NCI-H2227 (cell line): ENCODE results near the gene ARID2.

Source experiments
- DNase-seq: peaks from one replicate; lab custom pipeline; 2025; ENCODE audit not compliant: unreplicated experiment; lab: John Stamatoyannopoulos, UW

ARID2 gene

GRCh38 chr12:45760333-45760732, 30.8 kb downstream of the ARID2 start:
- DNase-seq = no peak

- peak; percentile 8 for DNase-seq
Measured at GRCh38 chr12:45762185-45763110, 32.9 kb downstream of the ARID2 start.

GRCh38 chr12:45763381-45763780, 33.9 kb downstream of the ARID2 start:
- no peak for DNase-seq

GRCh38 chr12:45768194-45768593, 38.7 kb downstream of the ARID2 start:
- DNase-seq = no peak

GRCh38 chr12:45773747-45774146, 44.2 kb downstream of the ARID2 start:
- DNase-seq = no peak

GRCh38 chr12:45774508-45775162, 45.1 kb downstream of the ARID2 start:
- no peak for DNase-seq

GRCh38 chr12:45775465-45775864, 46.0 kb downstream of the ARID2 start:
- DNase-seq = no peak

- DNase-seq = no peak
Measured at GRCh38 chr12:45775964-45776363, 46.5 kb downstream of the ARID2 start.

GRCh38 chr12:45779936-45780335, 50.4 kb downstream of the ARID2 start:
- DNase-seq = no peak

- no peak for DNase-seq
Measured at GRCh38 chr12:45781080-45781479, 51.6 kb downstream of the ARID2 start.

GRCh38 chr12:45785315-45785714, 55.8 kb downstream of the ARID2 start:
- DNase-seq = no peak

GRCh38 chr12:45789025-45789424, 59.5 kb downstream of the ARID2 start:
- DNase-seq = no peak

GRCh38 chr12:45794422-45794821, 64.9 kb downstream of the ARID2 start:
- peak; percentile 6 for DNase-seq

- DNase-seq = no peak
Measured at GRCh38 chr12:45801625-45802024, 72.1 kb downstream of the ARID2 start.

- no peak for DNase-seq
Measured at GRCh38 chr12:45803111-45803510, 73.6 kb downstream of the ARID2 start.

GRCh38 chr12:45816652-45817051, 87.1 kb downstream of the ARID2 start:
- DNase-seq = no peak

GRCh38 chr12:45827974-45828373, 98.5 kb downstream of the ARID2 start:
- DNase-seq = no peak

- no peak for DNase-seq
Measured at GRCh38 chr12:45828402-45828801, 98.9 kb downstream of the ARID2 start.

- DNase-seq = no peak
Measured at GRCh38 chr12:45831590-45831989, 102.1 kb downstream of the ARID2 start.

GRCh38 chr12:45833401-45833800, 103.9 kb downstream of the ARID2 start:
- DNase-seq = no peak

GRCh38 chr12:45834809-45835208, 105.3 kb downstream of the ARID2 start:
- DNase-seq = no peak

GRCh38 chr12:45839917-45840316, 110.4 kb downstream of the ARID2 start:
- DNase-seq = no peak
